Keratinocyte (primary cell): ENCODE data around the gene RPS18.

ENCODE experiments used
- EZH2 ChIP-seq: IDR thresholded peaks from one replicate; pipeline ENCODE4 v1.6.1; 2012; ENCODE audit warnings: inconsistent platforms, mild to moderate bottlenecking, low read length, moderate library complexity
- TF ChIP-seq, protein P1 (sequence below), 3 experiments: IDR thresholded peaks in 1 of 3; conservative IDR thresholded peaks in 1 of 3; optimal IDR thresholded peaks in 1 of 3; 2 replicates in 2 of 3; 3 replicates in 1 of 3; pipeline versions ENCODE3 to v1.5.1; 2011; ENCODE audit warnings: low read length in 3 of 3, mild to moderate bottlenecking in 3 of 3, moderate library complexity in 2 of 3, control low read depth in 1 of 3, inconsistent platforms in 1 of 3; ENCODE audit not compliant: insufficient read depth in 2 of 3; ENCODE audit errors: extremely low read depth in 1 of 3

DNA sequence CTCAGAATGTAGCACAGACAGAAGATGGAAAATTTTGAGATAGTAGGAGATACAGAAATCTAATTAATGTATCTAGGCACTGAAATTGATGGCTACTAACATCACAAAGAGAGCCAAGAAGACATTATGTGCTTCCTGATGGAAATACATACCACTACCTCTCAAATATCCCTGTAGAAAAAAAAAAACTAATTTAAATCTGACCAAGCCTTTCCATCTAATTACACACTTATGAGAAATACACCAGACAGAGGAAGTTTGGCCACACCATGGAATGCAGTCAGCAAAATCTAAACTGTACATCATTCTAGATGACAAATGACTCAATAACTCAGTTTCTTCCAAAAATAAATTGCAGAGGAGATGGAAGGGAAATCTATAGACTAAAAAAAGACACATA is 19.1 kb upstream of the RPS18 start:
- no peak for TF ChIP-seq EZH2
- TF ChIP-seq, protein P1, sequence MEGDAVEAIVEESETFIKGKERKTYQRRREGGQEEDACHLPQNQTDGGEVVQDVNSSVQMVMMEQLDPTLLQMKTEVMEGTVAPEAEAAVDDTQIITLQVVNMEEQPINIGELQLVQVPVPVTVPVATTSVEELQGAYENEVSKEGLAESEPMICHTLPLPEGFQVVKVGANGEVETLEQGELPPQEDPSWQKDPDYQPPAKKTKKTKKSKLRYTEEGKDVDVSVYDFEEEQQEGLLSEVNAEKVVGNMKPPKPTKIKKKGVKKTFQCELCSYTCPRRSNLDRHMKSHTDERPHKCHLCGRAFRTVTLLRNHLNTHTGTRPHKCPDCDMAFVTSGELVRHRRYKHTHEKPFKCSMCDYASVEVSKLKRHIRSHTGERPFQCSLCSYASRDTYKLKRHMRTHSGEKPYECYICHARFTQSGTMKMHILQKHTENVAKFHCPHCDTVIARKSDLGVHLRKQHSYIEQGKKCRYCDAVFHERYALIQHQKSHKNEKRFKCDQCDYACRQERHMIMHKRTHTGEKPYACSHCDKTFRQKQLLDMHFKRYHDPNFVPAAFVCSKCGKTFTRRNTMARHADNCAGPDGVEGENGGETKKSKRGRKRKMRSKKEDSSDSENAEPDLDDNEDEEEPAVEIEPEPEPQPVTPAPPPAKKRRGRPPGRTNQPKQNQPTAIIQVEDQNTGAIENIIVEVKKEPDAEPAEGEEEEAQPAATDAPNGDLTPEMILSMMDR (optimal IDR thresholded peaks at IDR 0.05 in 1 of 3, IDR thresholded peaks at IDR 0.05 in 1 of 3, conservative IDR thresholded peaks at IDR 0.05 in 1 of 3; ENCODE audit: extremely low read depth in 1 of 3, insufficient read depth in 2 of 3, low read length in 3 of 3), result no peak
